Measurements from ENCODE around the gene ADAP1.

DNA sequence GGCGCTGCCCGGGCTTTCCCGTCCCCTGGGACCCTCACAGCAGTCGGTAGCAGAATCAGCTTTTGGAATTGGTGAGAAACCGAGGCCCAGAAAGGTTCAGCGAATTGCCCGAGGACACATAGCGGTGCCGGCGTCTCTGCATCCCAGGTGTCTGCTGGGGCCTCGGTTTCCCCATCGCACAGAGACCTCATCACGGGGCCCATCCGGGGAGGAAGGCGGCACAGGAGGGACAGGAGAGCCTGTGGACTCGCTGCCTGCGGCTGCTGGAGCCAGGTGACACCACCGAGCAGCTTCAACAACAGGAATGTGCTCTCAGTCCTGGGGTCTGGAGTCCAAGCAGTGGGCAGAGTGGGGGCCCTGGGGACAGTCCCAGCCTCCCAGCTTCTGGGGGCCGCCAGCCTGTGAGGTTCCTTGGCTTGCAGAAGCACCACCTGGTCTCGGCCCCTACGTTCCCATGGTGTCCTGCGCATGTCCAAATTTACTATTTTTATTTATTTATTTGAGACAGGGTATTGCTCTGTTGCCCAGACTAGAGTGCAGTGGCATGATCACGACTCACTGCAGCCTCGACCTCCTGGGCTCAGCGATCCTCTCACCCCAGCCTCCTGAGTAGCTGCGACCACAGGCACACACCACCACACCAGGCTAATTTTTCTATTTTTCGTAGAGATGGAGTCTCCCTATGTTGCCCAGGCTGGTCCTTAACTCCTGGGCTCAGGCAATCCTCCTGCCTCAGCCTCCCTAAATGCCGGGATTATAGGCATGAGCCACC is 21.4 kb upstream of the ADAP1 start:
- TF ChIP-seq POLR2AphosphoS5 (IDR thresholded peaks at IDR 0.05; ENCODE audit: low read depth, low read length) (no peak), POLR2A (IDR thresholded peaks at IDR 0.05; ENCODE audit: low read depth, low read length) (no peak)
